Central memory CD8-positive, alpha-beta T cell (primary cell): ENCODE data around the gene TTC3.

ENCODE experiments used
- ATAC-seq: fragments of 150-1000 bp; cut with Tn5 transposase; replicated peaks from 2 replicates; pipeline ENCODE4 v1.10.0; 2022; ENCODE audit warnings: mild to moderate bottlenecking, moderate FRiP score, moderate number of reproducible peaks; ENCODE audit not compliant: poor library complexity, severe bottlenecking; ENCODE audit errors: extremely low read depth
- DNase-seq, 2 donors: peaks; one replicate each; pipeline ENCODE4 v3.0.0; 2021; ENCODE audit warnings: low spot score in 2 of 2
- H3K27ac Mint-ChIP-seq: one replicate; pipeline ENCODE4 v1.8.0; 2022; ENCODE audit warnings: low read depth, mild to moderate bottlenecking, moderate library complexity, mixed read lengths
- H3K27me3 Mint-ChIP-seq: one replicate; pipeline ENCODE4 v1.8.0; 2022; ENCODE audit warnings: mixed read lengths
- H3K36me3 Mint-ChIP-seq: one replicate; pipeline ENCODE4 v1.8.0; 2022; ENCODE audit warnings: mild to moderate bottlenecking, moderate library complexity, mixed read lengths; ENCODE audit not compliant: insufficient read depth
- H3K4me1 Mint-ChIP-seq: one replicate; pipeline ENCODE4 v1.8.0; 2022; ENCODE audit warnings: mixed read lengths
- H3K4me3 Mint-ChIP-seq: one replicate; pipeline ENCODE4 v1.8.0; 2022; ENCODE audit warnings: mild to moderate bottlenecking, moderate library complexity, mixed read lengths
- H3K9me3 Mint-ChIP-seq: one replicate; pipeline ENCODE4 v1.8.0; 2022; ENCODE audit warnings: mixed read lengths

TTC3 gene

GRCh38 chr21:37248298-37248697, 175.2 kb downstream of the TTC3 start:
- H3K27ac Mint-ChIP-seq, result peak overlapping the region; percentile 11
- peaks cover 4% of the 10 kb centered on the region for H3K36me3 Mint-ChIP-seq
- H3K4me1 Mint-ChIP-seq, result peaks cover 77% of the 10 kb centered on the region

GRCh38 chr21:37249112-37249904, 176.3 kb downstream of the TTC3 start:
- Mint-ChIP-seq H3K4me3 (no peak overlapping the region), H3K4me1 (peaks cover 73% of the 10 kb centered on the region), H3K27me3 (no peaks in the 10 kb centered on the region), H3K36me3 (peaks cover 4% of the 10 kb centered on the region), H3K9me3 (no peaks in the 10 kb centered on the region), H3K27ac (no peak overlapping the region)
- DNase-seq (no peak), ATAC-seq (no peak)

More at GRCh38 chr21:37248298-37248697, 175.2 kb downstream of the TTC3 start:
- Mint-ChIP-seq H3K9me3 (no peaks in the 10 kb centered on the region), H3K4me3 (no peak overlapping the region), H3K27me3 (no peaks in the 10 kb centered on the region)
- no peak for ATAC-seq
- DNase-seq, result no peak

DNA sequence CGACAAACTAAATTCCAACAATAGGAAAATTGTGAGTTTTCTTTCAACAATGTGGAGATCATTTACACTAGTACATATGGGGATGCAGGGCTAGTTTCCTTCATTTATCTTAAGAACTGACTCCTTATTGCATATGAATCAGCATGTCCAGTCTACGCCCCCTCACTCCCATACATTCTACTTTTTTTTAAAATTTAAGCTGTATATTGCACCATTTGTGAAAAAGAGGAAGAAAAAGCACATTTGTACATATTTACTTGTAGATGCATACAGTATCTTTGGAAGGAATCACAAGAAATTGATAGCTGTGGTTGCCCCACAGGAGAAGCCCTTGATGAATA, 178.2 kb downstream of the TTC3 start:
- no peak for DNase-seq
- no peak overlapping the region for H3K4me3 Mint-ChIP-seq
- ATAC-seq, result no peak
- H3K9me3 Mint-ChIP-seq, result no peaks in the 10 kb centered on the region
- peaks cover 55% of the 10 kb centered on the region for H3K4me1 Mint-ChIP-seq
- H3K27me3 Mint-ChIP-seq, result no peaks in the 10 kb centered on the region
- peaks cover 2% of the 10 kb centered on the region for H3K36me3 Mint-ChIP-seq
- H3K27ac Mint-ChIP-seq, result no peak overlapping the region
